Measurements from ENCODE around the gene DENND1B.

- no peak for TF ChIP-seq CTCF (IDR thresholded peaks at IDR 0.05)
- no peak for TF ChIP-seq POLR2AphosphoS5 (IDR thresholded peaks at IDR 0.05; ENCODE audit: insufficient read depth in 1 of 2, low read depth in 1 of 2)
- TF ChIP-seq POLR2A (IDR thresholded peaks at IDR 0.05), result no peak
Observed at GRCh38 chr1:197808880-197809279, 33.6 kb upstream of the DENND1B start.
